Testis (tissue), 2 donors: ENCODE results near the gene ICE2.

Experiments
- CTCF ChIP-seq, 3 experiments: fragments of 450-650 bp in 2 of 3; fragments of 200-600 bp in 1 of 3; sonication (generic) in 1 of 3; IDR thresholded peaks; one replicate each; pipeline ENCODE4 v1.5.1; 2016 to 2019; ENCODE audit warnings: antibody characterized with exemption in 3 of 3, mild to moderate bottlenecking in 2 of 3, moderate library complexity in 1 of 3
- POLR2A ChIP-seq: fragments of 450-650 bp; IDR thresholded peaks from one replicate; pipeline ENCODE4 v1.6.1; 2017; ENCODE audit warnings: antibody characterized with exemption, mild to moderate bottlenecking, moderate library complexity

- TF ChIP-seq CTCF (IDR thresholded peaks at IDR 0.05) (no peak), POLR2A (no peak)
These were observed 15.2 kb upstream of the ICE2 start for GRCh38 chr15:60494108-60494507.
